ENCODE results near the gene CCDC107. TPM values are rescaled to one million over a fixed set of nuclear protein-coding genes. Genes with fewer than 3 reads are reported as not detected.

The CCDC107 gene
- total and polyA plus RNA-seq, 9 of the 15 experiments (the other 6 are each of a cell fraction or from before 2014, with no cell fraction given) = 0.35 to 11.3 (median 6.9) TPM; not detected in 1

DNA sequence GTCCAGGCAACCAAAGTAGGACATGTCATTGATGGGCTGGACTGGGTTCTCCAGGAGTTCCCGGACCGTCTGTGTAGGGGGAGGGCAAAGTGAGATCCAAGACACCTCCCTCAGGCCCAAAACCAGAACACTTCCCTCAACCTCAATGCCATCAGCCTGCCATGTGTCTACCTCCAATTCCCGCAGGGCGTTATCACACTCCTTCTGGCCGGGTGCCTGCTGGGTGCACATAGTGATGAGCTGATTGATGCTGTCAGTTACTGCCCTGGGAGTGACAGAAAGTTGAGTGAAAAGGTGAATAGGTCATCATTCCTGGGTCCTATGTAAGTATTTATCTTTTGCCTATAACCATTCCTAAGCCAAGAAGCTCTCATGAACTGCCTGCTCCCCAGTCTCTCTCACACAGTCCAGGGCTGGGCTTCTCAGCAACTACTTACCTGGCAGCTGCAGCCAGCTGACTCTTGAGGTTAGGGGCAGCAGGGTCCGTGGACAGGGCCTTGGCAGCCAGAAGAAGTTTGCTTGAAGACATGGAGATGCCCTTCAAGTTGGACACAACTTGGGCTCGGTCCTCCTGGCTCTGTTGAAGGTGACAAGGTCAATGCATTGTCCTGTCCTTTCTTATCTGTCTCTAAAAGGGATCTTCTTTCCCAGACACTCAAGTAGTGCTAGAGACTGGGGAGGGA lies 52.9 kb downstream of the CCDC107 start:
- TF ChIP-seq FOXM1 (IDR thresholded peaks at IDR 0.05; ENCODE audit: low read depth) = no peak
- no peak for TF ChIP-seq FOXM1 (CRISPR knock-in tag; IDR thresholded peaks at IDR 0.05; ENCODE audit: low read depth)
- no peak for TF ChIP-seq ILK (tag; IDR thresholded peaks at IDR 0.05; ENCODE audit: borderline replicate concordance, low read depth)
- TF ChIP-seq, protein P1, sequence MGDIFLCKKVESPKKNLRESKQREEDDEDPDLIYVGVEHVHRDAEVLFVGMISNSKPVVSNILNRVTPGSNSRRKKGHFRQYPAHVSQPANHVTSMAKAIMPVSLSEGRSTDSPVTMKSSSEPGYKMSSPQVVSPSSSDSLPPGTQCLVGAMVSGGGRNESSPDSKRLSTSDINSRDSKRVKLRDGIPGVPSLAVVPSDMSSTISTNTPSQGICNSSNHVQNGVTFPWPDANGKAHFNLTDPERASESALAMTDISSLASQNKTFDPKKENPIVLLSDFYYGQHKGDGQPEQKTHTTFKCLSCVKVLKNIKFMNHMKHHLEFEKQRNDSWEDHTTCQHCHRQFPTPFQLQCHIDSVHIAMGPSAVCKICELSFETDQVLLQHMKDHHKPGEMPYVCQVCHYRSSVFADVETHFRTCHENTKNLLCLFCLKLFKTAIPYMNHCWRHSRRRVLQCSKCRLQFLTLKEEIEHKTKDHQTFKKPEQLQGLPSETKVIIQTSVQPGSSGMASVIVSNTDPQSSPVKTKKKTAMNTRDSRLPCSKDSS (IDR thresholded peaks at IDR 0.05; ENCODE audit: low read depth, partially characterized antibody) = no peak
- TF ChIP-seq KAT2B (IDR thresholded peaks at IDR 0.05; ENCODE audit: low read depth, low read length) = no peak
- TF ChIP-seq HNRNPK (IDR thresholded peaks at IDR 0.05; ENCODE audit: low read depth, low read length, poor library complexity, severe bottlenecking) = no peak
- TF ChIP-seq, protein P2, sequence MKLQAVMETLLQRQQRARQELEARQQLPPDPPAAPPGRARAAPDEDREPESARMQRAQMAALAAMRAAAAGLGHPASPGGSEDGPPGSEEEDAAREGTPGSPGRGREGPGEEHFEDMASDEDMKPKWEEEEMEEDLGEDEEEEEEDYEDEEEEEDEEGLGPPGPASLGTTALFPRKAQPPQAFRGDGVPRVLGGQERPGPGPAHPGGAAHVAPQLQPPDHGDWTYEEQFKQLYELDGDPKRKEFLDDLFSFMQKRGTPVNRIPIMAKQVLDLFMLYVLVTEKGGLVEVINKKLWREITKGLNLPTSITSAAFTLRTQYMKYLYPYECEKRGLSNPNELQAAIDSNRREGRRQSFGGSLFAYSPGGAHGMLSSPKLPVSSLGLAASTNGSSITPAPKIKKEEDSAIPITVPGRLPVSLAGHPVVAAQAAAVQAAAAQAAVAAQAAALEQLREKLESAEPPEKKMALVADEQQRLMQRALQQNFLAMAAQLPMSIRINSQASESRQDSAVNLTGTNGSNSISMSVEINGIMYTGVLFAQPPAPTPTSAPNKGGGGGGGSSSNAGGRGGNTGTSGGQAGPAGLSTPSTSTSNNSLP (IDR thresholded peaks at IDR 0.05; ENCODE audit: borderline replicate concordance, low read depth, low read length) = no peak
- Histone ChIP-seq H3K36me3 (ENCODE audit: control insufficient read depth, insufficient read depth, low read length) (peaks cover 90% of the 10 kb centered on the region; the same call in 2 of the 3 replicates), H4K20me1 (replicated peaks; ENCODE audit: control insufficient read depth, insufficient read depth, low read length) (no peaks in the 10 kb centered on the region), H3K79me2 (ENCODE audit: control insufficient read depth, insufficient read depth, low read length) (no peaks in the 10 kb centered on the region), H3K9ac (ENCODE audit: insufficient read depth in 1 of 2, low read depth in 2 of 2, low read length in 2 of 2) (no peak overlapping the region), H3K9me3 (replicated peaks; ENCODE audit: control insufficient read depth, insufficient read depth, low read depth, low read length) (no peaks in the 10 kb centered on the region), H3K27ac (ENCODE audit: extremely low read depth, low read depth, low read length) (no peak overlapping the region), H3K27me3 (ENCODE audit: control insufficient read depth in 2 of 2, insufficient read depth in 2 of 2, low read length in 2 of 2) (no peaks in the 10 kb centered on the region), H3K9me1 (ENCODE audit: control insufficient read depth, insufficient read depth, low read length) (peaks cover 3% of the 10 kb centered on the region), H2AFZ (ENCODE audit: low read depth, low read length) (no peak overlapping the region), H3K4me3 (no peak overlapping the region), H3K4me2 (ENCODE audit: insufficient read depth, low read length) (no peak overlapping the region), H3K4me1 (replicated peaks in 1 of 2; ENCODE audit: control insufficient read depth in 2 of 2, insufficient read depth in 2 of 2, low read length in 2 of 2) (no peaks in the 10 kb centered on the region)
- ChIA-PET POLR2A (interaction anchor here (0.6 to 2.3 kb wide), 5 partner anchors 11 to 89 kb away, joined by 3 to 10 read pairs (median 3); partner anchors contain the start of genes CCDC107 and RMRP), CTCF (ENCODE audit: low intra/inter-chr PET ratio) (no interaction called here)
- BruUV-seq (replicated peaks) = TSS peak; percentile 37
- in situ Hi-C loops (cut with MboI) (no loop called here), intact Hi-C loops (cut with micrococcal nuclease) (no loop called here)
- WGBS (ENCODE audit: insufficient coverage, low coverage, missing lambda C conversion rate) = 79% methylated on average over 3 of the region's 7 CpGs
- no peak for ATAC-seq
- FAIRE-seq = no peak
- DNase-seq (ENCODE audit: extremely low read depth in 1 of 4, low spot score in 3 of 4) = no peak

Small RNA genes lying within 50 kb of the gene (microRNA-seq; reads per million reads assigned to microRNA genes)
- gene MIR6852 (ENCODE audit: borderline microRNAs expressed) = not detected

Small RNA genes lying within 50 kb of the gene (small RNA-seq; reads per million reads assigned to genes)
- gene RMRP = not detected
- not detected for gene RN7SL22P

Other genes starting within 250 kb of the CCDC107 start
Only the 7 nearest of the 20 such genes appear.
- gene TESK1, start 53.0 kb upstream of the CCDC107 start, total RNA-seq (2014; rRNA removed) = 3.7 and 4.8 TPM in 2 replicates
- 1.8 and 2.1 TPM in 2 replicates for gene TESK1, start 53.0 kb upstream of the CCDC107 start, total RNA-seq (2014; rRNA removed; fragmentation: Illumina TruSeq; extraction: Trizol)
- gene TESK1, start 53.0 kb upstream of the CCDC107 start, total RNA-seq (2015; rRNA removed; fragmentation: Illumina TruSeq; extraction: Trizol) = 4.1 and 4.3 TPM in 2 replicates
- 7.9 and 10.4 TPM in 2 replicates for gene TESK1, start 53.0 kb upstream of the CCDC107 start, total RNA-seq (2021)
- gene TESK1, start 53.0 kb upstream of the CCDC107 start, polyA plus RNA-seq (2011; rRNA removed) = 5.9 and 6.2 TPM in 2 replicates
- 6.0 and 7.4 TPM in 2 replicates for gene TESK1, start 53.0 kb upstream of the CCDC107 start, polyA plus RNA-seq (2014; fragmentation: Illumina TruSeq; extraction: Trizol)
- under 1 TPM; 0.07 to 0.21 TPM for gene TESK1, start 53.0 kb upstream of the CCDC107 start, polyA plus RNA-seq (2014; fragmentation: Nextera tagmentation; extraction: Ambion mirVana)
- gene TESK1, start 53.0 kb upstream of the CCDC107 start, polyA plus RNA-seq (2014; rRNA removed) = 5.9 and 8.1 TPM in 2 replicates
- gene CD72, start 39.9 kb upstream of the CCDC107 start, total RNA-seq (2014; rRNA removed) = 0.33 TPM in 1 of 2 replicates, not detected in the other
- gene CD72, start 39.9 kb upstream of the CCDC107 start, total RNA-seq (2014; rRNA removed; fragmentation: Illumina TruSeq; extraction: Trizol) = 0.29 and 0.41 TPM in 2 replicates
- gene CD72, start 39.9 kb upstream of the CCDC107 start, total RNA-seq (2015; rRNA removed; fragmentation: Illumina TruSeq; extraction: Trizol) = 0.62 and 0.75 TPM in 2 replicates
- 0.25 and 0.55 TPM in 2 replicates for gene CD72, start 39.9 kb upstream of the CCDC107 start, total RNA-seq (2021)
- 0.78 and 1.7 TPM in 2 replicates for gene CD72, start 39.9 kb upstream of the CCDC107 start, polyA plus RNA-seq (2011; rRNA removed)
- gene CD72, start 39.9 kb upstream of the CCDC107 start, polyA plus RNA-seq (2014; fragmentation: Illumina TruSeq; extraction: Trizol) = 0.25 and 0.43 TPM in 2 replicates
- under 1 TPM; 0.11 to 0.13 TPM for gene CD72, start 39.9 kb upstream of the CCDC107 start, polyA plus RNA-seq (2014; fragmentation: Nextera tagmentation; extraction: Ambion mirVana)
- gene CD72, start 39.9 kb upstream of the CCDC107 start, polyA plus RNA-seq (2014; rRNA removed) = 0.19 and 0.54 TPM in 2 replicates
- not detected in 2 replicates for gene SIT1, start 7.4 kb upstream of the CCDC107 start, total RNA-seq (2014; rRNA removed)
- gene SIT1, start 7.4 kb upstream of the CCDC107 start, total RNA-seq (2014; rRNA removed; fragmentation: Illumina TruSeq; extraction: Trizol) = not detected in 2 replicates
- not detected in 2 replicates for gene SIT1, start 7.4 kb upstream of the CCDC107 start, total RNA-seq (2015; rRNA removed; fragmentation: Illumina TruSeq; extraction: Trizol)
- gene SIT1, start 7.4 kb upstream of the CCDC107 start, total RNA-seq (2021) = 0.16 TPM in 1 of 2 replicates, not detected in the other
- gene SIT1, start 7.4 kb upstream of the CCDC107 start, polyA plus RNA-seq (2011; rRNA removed) = not detected in 2 replicates
- gene SIT1, start 7.4 kb upstream of the CCDC107 start, polyA plus RNA-seq (2014; fragmentation: Illumina TruSeq; extraction: Trizol) = not detected in 2 replicates
- gene SIT1, start 7.4 kb upstream of the CCDC107 start, polyA plus RNA-seq (2014; fragmentation: Nextera tagmentation; extraction: Ambion mirVana) = not detected
- 0.13 TPM in 1 of 2 replicates, not detected in the other for gene SIT1, start 7.4 kb upstream of the CCDC107 start, polyA plus RNA-seq (2014; rRNA removed)
- 32,097 and 89,974 TPM in 2 replicates for gene RMRP, start 273 bp upstream of the CCDC107 start, total RNA-seq (2014; rRNA removed)
- gene RMRP, start 273 bp upstream of the CCDC107 start, total RNA-seq (2014; rRNA removed; fragmentation: Illumina TruSeq; extraction: Trizol) = 175 and 799 TPM in 2 replicates
- gene RMRP, start 273 bp upstream of the CCDC107 start, total RNA-seq (2015; rRNA removed; fragmentation: Illumina TruSeq; extraction: Trizol) = 29,003 and 31,020 TPM in 2 replicates
- 25,789 and 26,070 TPM in 2 replicates for gene RMRP, start 273 bp upstream of the CCDC107 start, total RNA-seq (2021)
- gene RMRP, start 273 bp upstream of the CCDC107 start, polyA plus RNA-seq (2011; rRNA removed) = 30.6 and 75.7 TPM in 2 replicates
- gene RMRP, start 273 bp upstream of the CCDC107 start, polyA plus RNA-seq (2014; fragmentation: Illumina TruSeq; extraction: Trizol) = not detected in 2 replicates
- not detected for gene RMRP, start 273 bp upstream of the CCDC107 start, polyA plus RNA-seq (2014; fragmentation: Nextera tagmentation; extraction: Ambion mirVana)
- 968 and 2,315 TPM in 2 replicates for gene RMRP, start 273 bp upstream of the CCDC107 start, polyA plus RNA-seq (2014; rRNA removed)
- gene ARHGEF39, start 6.9 kb downstream of the CCDC107 start, total RNA-seq (2014; rRNA removed) = 7.6 and 7.7 TPM in 2 replicates
- gene ARHGEF39, start 6.9 kb downstream of the CCDC107 start, total RNA-seq (2014; rRNA removed; fragmentation: Illumina TruSeq; extraction: Trizol) = 10.0 and 12.0 TPM in 2 replicates
- 12.7 and 12.9 TPM in 2 replicates for gene ARHGEF39, start 6.9 kb downstream of the CCDC107 start, total RNA-seq (2015; rRNA removed; fragmentation: Illumina TruSeq; extraction: Trizol)
- gene ARHGEF39, start 6.9 kb downstream of the CCDC107 start, total RNA-seq (2021) = 15.1 and 16.1 TPM in 2 replicates
- gene ARHGEF39, start 6.9 kb downstream of the CCDC107 start, polyA plus RNA-seq (2011; rRNA removed) = 20.7 and 20.8 TPM in 2 replicates
- gene ARHGEF39, start 6.9 kb downstream of the CCDC107 start, polyA plus RNA-seq (2014; fragmentation: Illumina TruSeq; extraction: Trizol) = 19.6 and 21.7 TPM in 2 replicates
- 1 to 10 TPM; 2.8 to 5.5 TPM for gene ARHGEF39, start 6.9 kb downstream of the CCDC107 start, polyA plus RNA-seq (2014; fragmentation: Nextera tagmentation; extraction: Ambion mirVana)
- 17.2 and 21.7 TPM in 2 replicates for gene ARHGEF39, start 6.9 kb downstream of the CCDC107 start, polyA plus RNA-seq (2014; rRNA removed)
- 0.36 and 0.45 TPM in 2 replicates for gene CA9, start 15.6 kb downstream of the CCDC107 start, total RNA-seq (2014; rRNA removed)
- gene CA9, start 15.6 kb downstream of the CCDC107 start, total RNA-seq (2014; rRNA removed; fragmentation: Illumina TruSeq; extraction: Trizol) = not detected in 2 replicates
- gene CA9, start 15.6 kb downstream of the CCDC107 start, total RNA-seq (2015; rRNA removed; fragmentation: Illumina TruSeq; extraction: Trizol) = not detected in 2 replicates
- gene CA9, start 15.6 kb downstream of the CCDC107 start, total RNA-seq (2021) = 0.63 and 0.73 TPM in 2 replicates
- 10.6 and 13.0 TPM in 2 replicates for gene CA9, start 15.6 kb downstream of the CCDC107 start, polyA plus RNA-seq (2011; rRNA removed)
- 0.15 and 0.24 TPM in 2 replicates for gene CA9, start 15.6 kb downstream of the CCDC107 start, polyA plus RNA-seq (2014; fragmentation: Illumina TruSeq; extraction: Trizol)
- not detected for gene CA9, start 15.6 kb downstream of the CCDC107 start, polyA plus RNA-seq (2014; fragmentation: Nextera tagmentation; extraction: Ambion mirVana)
- 0.60 TPM in 1 of 2 replicates, not detected in the other for gene CA9, start 15.6 kb downstream of the CCDC107 start, polyA plus RNA-seq (2014; rRNA removed)
- 4.5 TPM in 2 replicates for gene TPM2, start 31.6 kb downstream of the CCDC107 start, total RNA-seq (2014; rRNA removed)
- gene TPM2, start 31.6 kb downstream of the CCDC107 start, total RNA-seq (2014; rRNA removed; fragmentation: Illumina TruSeq; extraction: Trizol) = 1.7 and 1.8 TPM in 2 replicates
- gene TPM2, start 31.6 kb downstream of the CCDC107 start, total RNA-seq (2015; rRNA removed; fragmentation: Illumina TruSeq; extraction: Trizol) = 2.9 and 3.3 TPM in 2 replicates
- 6.9 and 9.1 TPM in 2 replicates for gene TPM2, start 31.6 kb downstream of the CCDC107 start, total RNA-seq (2021)
- 4.6 and 7.9 TPM in 2 replicates for gene TPM2, start 31.6 kb downstream of the CCDC107 start, polyA plus RNA-seq (2011; rRNA removed)
- 4.9 and 5.2 TPM in 2 replicates for gene TPM2, start 31.6 kb downstream of the CCDC107 start, polyA plus RNA-seq (2014; fragmentation: Illumina TruSeq; extraction: Trizol)
- under 1 TPM; 0.28 to 0.56 TPM for gene TPM2, start 31.6 kb downstream of the CCDC107 start, polyA plus RNA-seq (2014; fragmentation: Nextera tagmentation; extraction: Ambion mirVana)
- 9.8 and 16.1 TPM in 2 replicates for gene TPM2, start 31.6 kb downstream of the CCDC107 start, polyA plus RNA-seq (2014; rRNA removed)

All from K562 (cell line).